Measurements from ENCODE around the gene LMO4. TPM values are rescaled to one million over a fixed set of nuclear protein-coding genes. Genes with fewer than 3 reads are reported as not detected.

Gene LMO4
- total RNA-seq, 1 donor: 61.9 TPM

- H3K27me3 ChIP-seq (ENCODE audit: insufficient read depth, low read length): no peaks in the 10 kb centered on the region
- no peak for TF ChIP-seq CTCF (IDR thresholded peaks at IDR 0.05; ENCODE audit: extremely low read depth, low read depth, low read length)
- no peak for DNase-seq (ENCODE audit: insufficient read length, low spot score, missing footprints)
- no peak overlapping the region for H3K4me3 ChIP-seq (ENCODE audit: insufficient read depth, low read length)
- H4K20me1 ChIP-seq (ENCODE audit: insufficient read depth, low read length): no peaks in the 10 kb centered on the region
- no peak overlapping the region for H3K4me2 ChIP-seq (ENCODE audit: insufficient read depth, low read length)
- H3K79me2 ChIP-seq (ENCODE audit: insufficient read depth, low read length): no peaks in the 10 kb centered on the region
- H2AFZ ChIP-seq (ENCODE audit: low read length): no peak overlapping the region
- no peaks in the 10 kb centered on the region for H3K4me1 ChIP-seq (ENCODE audit: insufficient read depth, low read length)
- H3K9me3 ChIP-seq (ENCODE audit: low read depth, low read length): no peaks in the 10 kb centered on the region
- H3K36me3 ChIP-seq (ENCODE audit: insufficient read depth, low read length): no peaks in the 10 kb centered on the region
- no peak overlapping the region for H3K27ac ChIP-seq (ENCODE audit: low read depth, low read length)
Measured at GRCh38 chr1:87370544-87370943, 41.9 kb downstream of the LMO4 start.

GRCh38 chr1:87379306-87379705 is 50.6 kb downstream of the LMO4 start:
- Histone ChIP-seq H3K79me2 (ENCODE audit: insufficient read depth, low read length) (no peaks in the 10 kb centered on the region), H3K27me3 (ENCODE audit: insufficient read depth, low read length) (no peaks in the 10 kb centered on the region), H3K9me3 (ENCODE audit: low read depth, low read length) (no peaks in the 10 kb centered on the region), H3K4me1 (ENCODE audit: insufficient read depth, low read length) (no peaks in the 10 kb centered on the region), H2AFZ (ENCODE audit: low read length) (no peak overlapping the region), H3K27ac (ENCODE audit: low read depth, low read length) (no peak overlapping the region), H3K36me3 (ENCODE audit: insufficient read depth, low read length) (no peaks in the 10 kb centered on the region), H4K20me1 (ENCODE audit: insufficient read depth, low read length) (no peaks in the 10 kb centered on the region), H3K4me2 (ENCODE audit: insufficient read depth, low read length) (no peak overlapping the region), H3K4me3 (ENCODE audit: insufficient read depth, low read length) (no peak overlapping the region)
- DNase-seq (ENCODE audit: insufficient read length, low spot score, missing footprints): no peak
- no peak for TF ChIP-seq CTCF (IDR thresholded peaks at IDR 0.05; ENCODE audit: extremely low read depth, low read depth, low read length)

- Histone ChIP-seq H3K36me3 (ENCODE audit: insufficient read depth, low read length) (no peaks in the 10 kb centered on the region), H3K4me1 (ENCODE audit: insufficient read depth, low read length) (no peaks in the 10 kb centered on the region), H3K4me3 (ENCODE audit: insufficient read depth, low read length) (no peak overlapping the region), H3K27ac (ENCODE audit: low read depth, low read length) (no peak overlapping the region), H4K20me1 (ENCODE audit: insufficient read depth, low read length) (no peaks in the 10 kb centered on the region), H3K4me2 (ENCODE audit: insufficient read depth, low read length) (no peak overlapping the region), H2AFZ (ENCODE audit: low read length) (no peak overlapping the region), H3K79me2 (ENCODE audit: insufficient read depth, low read length) (no peaks in the 10 kb centered on the region), H3K27me3 (ENCODE audit: insufficient read depth, low read length) (no peaks in the 10 kb centered on the region), H3K9me3 (ENCODE audit: low read depth, low read length) (no peaks in the 10 kb centered on the region)
- no peak for TF ChIP-seq CTCF (IDR thresholded peaks at IDR 0.05; ENCODE audit: extremely low read depth, low read depth, low read length)
- no peak for DNase-seq (ENCODE audit: insufficient read length, low spot score, missing footprints)
Measured at GRCh38 chr1:87386217-87386790, 57.6 kb downstream of the LMO4 start.

- Histone ChIP-seq H2AFZ (ENCODE audit: low read length) (no peak overlapping the region), H3K27me3 (ENCODE audit: insufficient read depth, low read length) (no peaks in the 10 kb centered on the region), H3K9me3 (ENCODE audit: low read depth, low read length) (no peaks in the 10 kb centered on the region), H3K4me1 (ENCODE audit: insufficient read depth, low read length) (peaks cover 13% of the 10 kb centered on the region), H4K20me1 (ENCODE audit: insufficient read depth, low read length) (no peaks in the 10 kb centered on the region), H3K79me2 (ENCODE audit: insufficient read depth, low read length) (no peaks in the 10 kb centered on the region), H3K4me3 (ENCODE audit: insufficient read depth, low read length) (no peak overlapping the region), H3K27ac (ENCODE audit: low read depth, low read length) (no peak overlapping the region), H3K36me3 (ENCODE audit: insufficient read depth, low read length) (no peaks in the 10 kb centered on the region), H3K4me2 (ENCODE audit: insufficient read depth, low read length) (no peak overlapping the region)
- no peak for DNase-seq (ENCODE audit: insufficient read length, low spot score, missing footprints)
- no peak for TF ChIP-seq CTCF (IDR thresholded peaks at IDR 0.05; ENCODE audit: extremely low read depth, low read depth, low read length)
Measured at GRCh38 chr1:87388411-87388810, 59.7 kb downstream of the LMO4 start.

Measured in osteoblast (primary cell).